CD4-positive, alpha-beta T cell treated with Interleukin-4 for 4 hours (primary cell): ENCODE data around the gene ARHGAP6.
"Not testable (repeated sequence)": the region's sequence is repeated elsewhere in the genome, so short reads cannot be mapped to it uniquely, and the experiment has no call there.

Experiments used
- DNase-seq: peaks from one replicate; pipeline ENCODE4 v3.0.0-alpha.2; 2020

ARHGAP6 gene

DNA sequence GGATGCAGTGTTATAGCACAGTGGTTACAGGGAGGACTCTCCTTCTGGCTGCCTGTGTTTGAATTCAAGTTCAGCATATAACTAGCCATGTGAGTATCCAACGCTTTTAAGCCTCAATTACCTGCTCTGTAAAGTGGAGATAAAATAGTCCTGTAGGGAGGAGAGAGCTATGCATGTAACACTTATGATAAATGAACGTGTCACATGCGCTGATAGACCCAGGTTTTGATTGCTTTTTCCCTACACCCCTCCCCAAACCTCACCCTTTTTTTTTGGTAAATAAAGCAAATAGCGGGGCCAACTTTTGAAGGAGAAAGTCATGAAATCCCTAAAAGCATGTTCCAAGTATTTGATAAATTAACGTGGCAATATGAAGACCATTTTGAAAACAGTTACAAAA is 392.9 kb downstream of the ARHGAP6 start:
- no peak for DNase-seq

DNA sequence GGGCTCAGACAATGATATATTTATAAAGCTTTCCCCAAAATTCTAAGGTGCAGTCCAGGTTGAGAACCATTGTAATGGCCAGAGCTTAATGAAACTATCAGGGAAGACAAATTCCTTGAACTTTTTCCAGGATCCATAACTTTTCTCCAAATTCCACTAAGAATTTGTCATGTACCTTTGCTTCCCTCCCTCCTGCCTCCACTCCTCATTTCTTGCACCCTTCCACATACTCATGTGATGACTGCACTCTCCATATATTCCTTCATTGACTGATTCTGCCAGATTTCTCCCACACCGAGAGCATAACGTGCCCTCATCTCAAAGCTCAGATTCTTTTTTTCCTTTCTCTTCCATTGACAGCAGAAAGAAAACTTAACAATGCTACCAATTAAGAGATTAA is 393.4 kb downstream of the ARHGAP6 start:
- DNase-seq = no peak

DNA sequence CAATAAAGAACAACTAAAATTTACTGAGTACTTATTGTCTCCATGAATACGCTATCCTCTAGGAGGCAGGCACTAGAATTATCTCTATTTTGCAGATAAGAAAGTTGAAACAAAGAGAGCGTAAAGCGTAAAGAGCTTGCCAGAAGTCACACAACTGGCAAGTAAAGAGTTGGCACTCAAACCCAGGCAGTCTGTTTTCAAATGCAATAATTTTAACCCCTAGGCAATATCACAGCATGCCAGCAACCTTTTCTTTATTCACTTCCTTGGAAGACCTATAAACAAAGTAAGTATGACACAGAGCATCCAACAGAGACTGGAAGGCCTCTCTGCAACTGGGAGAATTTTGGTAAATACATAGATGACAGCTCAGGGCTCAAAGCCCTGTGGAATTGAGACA is 395.7 kb downstream of the ARHGAP6 start:
- no peak for DNase-seq

DNA sequence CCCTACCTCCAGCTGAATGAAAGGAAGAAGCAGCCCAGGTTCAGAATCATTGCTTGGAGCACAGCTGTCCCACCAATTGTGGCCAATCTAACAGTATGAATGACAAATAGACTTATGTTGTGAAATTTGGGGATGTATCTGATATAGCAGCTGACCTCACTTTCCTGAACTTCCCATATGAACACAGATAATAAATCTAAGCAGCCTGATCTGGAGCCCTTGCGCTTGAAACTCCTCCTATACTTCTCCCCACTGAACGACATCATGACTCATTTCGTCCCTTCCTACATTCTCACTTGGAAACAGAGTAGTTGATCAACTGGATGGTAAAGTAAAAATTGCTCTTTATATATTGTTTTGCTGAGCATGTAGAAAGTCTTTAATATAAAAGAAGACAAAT is 396.7 kb downstream of the ARHGAP6 start:
- no peak for DNase-seq

DNA sequence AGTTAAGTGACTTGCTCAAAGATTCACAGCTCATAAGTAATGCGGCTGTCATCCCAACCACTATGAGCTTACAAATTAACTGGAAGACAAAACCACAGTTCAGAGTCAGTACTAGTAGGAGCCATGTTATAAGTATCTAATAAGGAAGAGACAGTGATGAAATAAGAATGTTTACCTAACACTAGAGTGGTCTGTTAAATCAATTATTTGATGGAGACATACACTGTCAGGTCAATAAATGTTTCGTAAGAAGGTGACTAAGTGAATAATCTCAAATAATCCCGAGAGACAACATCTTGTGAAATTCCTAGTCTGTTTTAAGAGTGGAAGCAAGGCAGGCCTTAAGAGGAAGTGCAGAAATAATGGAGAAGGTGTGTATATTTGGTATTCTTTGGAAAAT is 398.3 kb downstream of the ARHGAP6 start:
- no peak for DNase-seq

DNA sequence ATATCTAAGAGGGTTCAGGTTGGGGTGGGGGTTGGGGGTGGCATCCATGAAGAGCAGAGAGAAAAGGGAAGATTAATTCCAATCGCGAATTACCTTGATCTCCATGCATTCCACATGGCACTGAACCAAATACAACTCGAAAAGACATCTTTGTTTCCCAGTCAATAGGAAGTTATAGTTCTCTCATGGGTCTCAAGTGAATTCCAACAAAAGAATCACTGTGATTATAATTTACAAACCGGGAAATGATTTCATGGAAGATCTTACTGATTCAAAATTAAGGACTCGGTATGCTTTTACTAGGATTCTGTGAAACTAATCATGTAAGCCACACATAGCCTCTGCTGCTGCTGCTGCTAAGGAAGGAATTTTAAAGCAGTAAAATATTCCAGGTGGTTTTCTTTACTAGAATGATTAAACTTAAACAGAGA is 399.1 kb downstream of the ARHGAP6 start:
- DNase-seq = no peak

DNA sequence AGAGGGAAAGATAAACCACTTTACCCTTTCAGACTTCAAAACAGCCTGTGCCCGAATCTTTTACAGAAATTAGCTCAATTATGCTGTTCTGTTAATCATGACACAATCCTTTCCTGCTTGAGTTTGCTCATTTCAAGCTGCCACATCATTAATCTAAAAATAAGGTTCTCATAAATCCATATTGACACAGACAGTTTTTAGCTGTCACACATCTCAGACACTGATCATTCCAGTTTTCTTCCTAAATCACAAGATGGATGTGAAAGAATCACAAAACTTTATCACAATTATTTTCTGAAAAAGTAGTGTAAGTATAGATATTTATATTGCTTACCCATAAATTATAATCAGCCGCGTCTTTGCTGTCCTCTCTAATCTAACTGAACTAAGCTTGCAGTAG is 400.4 kb downstream of the ARHGAP6 start:
- no peak for DNase-seq

DNA sequence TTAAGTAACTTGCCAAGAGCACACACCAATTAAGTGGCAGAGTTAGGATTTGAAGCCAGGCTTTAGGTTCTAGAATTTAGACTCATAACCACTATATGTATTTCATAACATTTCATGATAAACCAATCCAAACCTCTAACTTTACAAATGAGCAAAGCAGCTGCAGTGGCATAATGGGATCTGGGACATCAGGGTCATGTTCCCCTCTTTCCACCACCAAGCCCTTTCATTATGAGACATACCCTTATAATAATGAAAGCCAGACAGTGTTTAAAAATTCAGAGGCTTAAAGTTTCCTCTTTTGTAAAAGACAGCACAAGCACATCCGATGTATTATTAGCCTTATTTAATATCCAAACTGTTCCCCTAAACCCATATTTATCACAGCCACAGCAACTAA is 400.8 kb downstream of the ARHGAP6 start:
- DNase-seq = no peak

DNA sequence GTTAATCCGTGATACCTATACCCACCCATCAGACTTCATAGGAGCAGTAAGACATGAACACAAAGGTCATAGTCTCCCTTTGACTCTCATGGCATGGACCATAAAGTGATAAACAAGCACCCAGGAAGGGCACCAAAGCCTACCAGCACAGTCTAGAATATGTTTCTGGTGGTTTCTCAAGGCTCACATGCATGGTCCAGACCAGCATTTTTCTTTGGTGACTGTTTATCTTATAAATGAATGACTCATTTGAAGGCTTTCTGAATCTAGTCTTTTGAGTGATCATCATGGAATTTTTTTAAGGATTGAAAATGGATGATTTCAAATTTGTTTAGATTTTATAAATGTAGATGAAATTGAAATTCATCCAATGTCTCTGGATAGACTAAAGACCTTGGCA is 404.5 kb downstream of the ARHGAP6 start:
- no peak for DNase-seq

DNA sequence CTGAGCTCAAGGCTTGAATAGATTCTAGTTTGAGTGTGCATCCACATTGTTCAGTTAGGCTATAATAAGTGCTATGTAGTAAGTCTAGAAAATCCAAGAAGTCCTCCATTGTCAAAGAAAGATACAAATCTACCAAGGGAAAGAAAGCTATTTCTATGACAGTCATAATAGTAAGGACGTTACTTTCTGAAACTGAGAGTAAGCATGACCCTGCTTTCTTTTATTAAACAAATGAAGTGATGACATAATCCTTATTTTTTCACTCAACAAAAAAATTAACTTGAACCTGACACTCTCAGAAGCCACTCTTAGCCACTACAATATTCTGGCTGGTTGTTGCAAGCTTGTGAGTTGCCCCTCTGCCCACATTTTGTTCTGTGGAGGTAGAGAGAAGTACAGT is 406.3 kb downstream of the ARHGAP6 start:
- no peak for DNase-seq

DNA sequence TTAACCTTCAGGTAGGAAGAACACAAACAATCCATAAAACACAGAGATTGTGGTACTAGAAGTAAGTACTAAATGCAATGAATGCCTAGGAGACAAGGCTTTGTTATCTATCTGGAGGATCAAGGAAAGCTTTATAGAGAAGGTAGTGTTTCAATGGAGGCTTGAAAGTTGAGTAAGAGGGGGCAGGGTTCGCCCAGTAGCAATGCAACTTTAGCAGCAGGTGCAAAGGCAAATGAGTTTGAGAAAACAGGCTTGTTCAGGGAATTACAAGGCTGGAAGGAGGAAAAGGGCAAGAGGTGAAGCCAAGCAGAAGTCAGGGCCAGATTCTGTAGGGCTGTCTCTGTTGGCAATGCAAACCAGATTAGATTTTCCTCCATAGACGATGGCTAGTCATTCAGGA is 408.0 kb downstream of the ARHGAP6 start:
- no peak for DNase-seq

DNA sequence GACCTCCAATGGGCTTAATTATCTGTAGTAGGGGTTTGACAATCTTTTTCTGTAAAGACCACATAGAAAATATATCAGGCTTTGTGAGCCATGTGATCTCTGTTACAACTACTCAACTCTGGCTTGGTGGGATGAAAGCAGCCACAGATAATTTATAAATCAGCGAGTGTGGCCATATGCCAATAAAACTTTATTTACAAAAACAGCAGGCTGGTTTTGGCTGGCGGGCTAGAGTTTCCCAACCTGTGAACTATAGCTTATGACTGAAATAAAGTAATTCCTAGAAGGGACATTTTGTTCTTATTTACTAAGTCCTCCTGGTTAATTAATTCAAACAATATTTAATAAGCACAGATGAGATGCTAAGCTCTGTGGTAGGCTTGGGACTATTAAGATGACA is 408.4 kb downstream of the ARHGAP6 start:
- DNase-seq = no peak

DNA sequence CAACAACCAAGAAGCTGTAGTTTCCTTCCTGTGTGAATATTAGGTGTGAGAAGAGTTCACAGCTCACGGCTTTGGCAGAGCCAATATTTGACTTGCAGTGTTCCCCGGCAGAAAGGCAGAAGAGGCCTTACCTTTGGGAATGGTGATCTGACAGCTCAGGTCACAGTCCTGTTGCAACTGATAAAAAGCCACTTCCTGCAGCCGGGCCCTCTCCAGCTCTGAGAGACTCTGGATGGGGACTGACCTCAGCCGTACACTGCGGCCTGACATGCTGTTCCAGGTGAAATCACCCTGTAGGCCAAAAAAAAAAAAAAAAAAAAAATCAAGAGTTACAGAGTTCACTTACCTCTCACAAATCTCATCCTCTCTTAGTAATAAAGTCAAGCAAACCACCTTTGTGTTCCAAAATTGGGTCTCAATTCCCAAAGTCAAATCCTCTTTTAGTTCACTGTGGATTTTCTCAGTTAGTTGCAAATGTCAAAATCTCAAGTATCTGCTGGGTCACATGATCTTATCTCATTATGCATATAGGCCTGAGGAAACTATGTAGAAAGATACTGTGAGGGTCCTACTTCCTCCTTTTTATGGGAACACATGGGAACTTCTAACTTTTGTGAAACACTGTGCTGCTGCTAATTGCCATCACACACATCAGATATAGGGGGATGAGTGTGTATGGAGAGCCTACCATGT is 411.2 kb downstream of the ARHGAP6 start:
- DNase-seq = no peak

DNA sequence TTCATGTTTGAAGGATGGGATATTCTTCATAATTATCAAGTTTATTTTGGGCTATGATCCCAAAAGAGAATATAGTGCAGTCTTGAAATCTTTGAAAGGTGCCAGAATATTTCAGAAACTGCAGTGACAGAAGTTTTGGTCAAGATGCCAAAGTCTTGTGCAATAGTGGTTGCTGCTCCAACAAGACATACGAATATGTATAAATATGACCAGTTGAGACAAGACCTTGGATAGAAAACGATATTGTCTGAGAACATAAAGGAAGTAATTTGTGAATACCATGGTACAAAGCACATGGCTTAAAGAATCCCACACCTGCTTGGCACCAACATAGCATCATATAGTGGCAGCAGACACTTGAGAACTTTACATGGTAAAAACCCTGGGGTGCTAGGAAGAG is 421.1 kb downstream of the ARHGAP6 start:
- no peak for DNase-seq

DNA sequence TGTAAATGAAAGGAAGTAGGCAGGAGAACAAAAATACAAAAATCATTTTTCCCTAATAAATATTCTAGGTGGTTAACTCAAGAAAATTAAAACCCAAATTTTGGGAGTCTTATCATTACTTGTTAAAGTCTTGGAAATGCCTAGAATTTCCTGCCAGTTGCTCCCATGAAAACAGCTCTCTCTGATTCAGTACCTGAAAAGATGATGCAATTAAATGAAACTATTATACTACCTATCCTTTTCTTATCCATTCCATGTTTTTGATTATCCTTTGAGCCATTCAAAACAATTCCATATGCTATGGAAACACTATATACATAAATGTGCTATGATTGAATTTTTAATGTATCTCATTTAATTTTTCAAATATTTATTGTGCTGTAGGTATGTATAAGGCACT is 423.0 kb downstream of the ARHGAP6 start:
- no peak for DNase-seq

DNA sequence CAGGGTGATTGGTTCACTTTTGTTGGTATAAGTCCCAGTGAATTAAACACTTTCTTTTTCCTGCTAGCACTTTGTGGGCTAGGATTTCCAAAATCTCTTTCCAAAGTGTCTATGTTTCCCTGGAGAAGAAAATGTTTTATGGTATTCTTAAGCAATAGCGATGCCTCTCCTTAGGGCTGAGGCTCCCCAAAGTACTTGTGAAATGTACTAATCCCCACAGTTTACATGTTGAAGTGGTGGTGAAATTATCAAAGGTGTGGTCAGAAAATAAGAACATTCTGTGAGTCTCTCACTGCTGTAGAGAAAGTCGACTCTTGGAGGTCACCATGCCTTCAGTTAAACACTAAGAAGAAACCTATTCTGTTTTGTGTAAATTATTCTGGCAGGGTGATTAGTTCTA is 424.0 kb downstream of the ARHGAP6 start:
- no peak for DNase-seq

DNA sequence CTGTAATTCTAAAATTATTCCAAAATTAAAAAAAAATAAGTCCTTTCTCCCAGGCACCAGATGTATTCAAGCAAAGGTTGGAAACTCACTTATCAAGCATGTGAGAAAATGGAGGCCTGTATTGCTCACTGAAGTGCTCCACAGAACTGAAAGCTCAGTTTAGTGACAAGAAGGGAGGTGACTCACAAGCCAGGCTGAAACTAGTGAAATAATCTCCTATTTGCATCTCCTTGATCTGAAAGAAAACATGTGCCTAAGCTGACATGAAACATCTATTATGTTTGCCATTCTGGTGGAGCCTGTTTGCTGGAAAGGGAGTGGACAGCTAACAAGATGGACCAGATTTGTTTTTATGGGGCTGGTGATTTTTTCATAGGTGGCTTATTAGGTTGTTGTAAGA is 426.5 kb downstream of the ARHGAP6 start:
- no peak for DNase-seq

DNA sequence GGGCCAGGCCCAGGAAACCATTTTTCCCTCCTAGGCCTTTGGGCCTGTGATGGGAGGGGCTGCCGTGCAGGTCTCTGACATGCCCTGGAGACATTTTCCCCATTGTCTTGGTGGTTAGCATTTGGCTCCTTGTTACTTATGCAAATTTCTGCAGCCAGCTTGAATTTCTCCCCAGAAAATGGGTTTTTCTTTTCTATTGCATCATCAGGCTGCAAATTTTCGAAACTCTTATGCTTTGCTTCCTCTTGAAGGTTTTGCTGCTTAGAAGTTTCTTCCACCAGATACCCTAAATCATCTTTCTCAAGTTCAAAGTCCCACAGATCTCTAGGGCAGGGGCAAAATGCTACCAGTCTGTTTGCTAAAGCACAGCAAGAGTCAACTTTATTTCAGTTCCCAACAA is 430.3 kb downstream of the ARHGAP6 start:
- not testable (repeated sequence) for DNase-seq

DNA sequence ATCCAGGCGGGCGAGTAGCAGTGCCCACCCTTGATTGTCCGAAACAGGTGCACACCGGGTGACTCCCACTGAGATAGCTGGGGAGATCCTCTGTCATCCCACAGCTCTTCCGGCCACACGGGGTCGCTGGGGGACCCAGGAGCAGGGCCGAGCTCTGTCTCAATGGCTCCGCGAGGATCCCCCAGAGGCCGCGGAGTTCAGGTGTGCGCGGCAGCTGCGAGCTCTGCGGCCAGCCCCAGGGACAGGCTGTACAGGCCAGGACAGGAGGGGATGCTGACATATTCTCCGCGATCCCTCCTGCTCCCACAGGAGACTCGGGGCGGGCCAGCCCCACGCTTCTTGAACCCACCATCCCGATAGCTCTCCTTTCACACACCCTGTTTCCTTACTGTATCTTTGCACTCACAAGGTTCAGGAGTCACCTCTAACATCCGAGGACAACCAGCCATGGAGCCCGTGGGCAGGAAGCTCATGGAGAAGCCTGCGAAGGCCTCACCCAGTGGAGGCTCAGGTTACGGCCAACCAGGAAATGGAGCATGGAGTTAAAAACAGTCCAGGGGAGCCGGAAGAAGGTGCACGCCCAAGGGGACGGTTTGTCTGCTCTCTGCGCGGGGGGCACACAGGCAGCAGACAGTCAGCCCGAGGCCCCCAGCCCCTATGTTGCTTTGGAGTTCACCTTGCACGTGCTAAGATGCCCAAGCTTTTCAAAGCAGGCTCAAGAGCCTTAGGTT is 450.4 kb downstream of the ARHGAP6 start:
- no peak for DNase-seq

DNA sequence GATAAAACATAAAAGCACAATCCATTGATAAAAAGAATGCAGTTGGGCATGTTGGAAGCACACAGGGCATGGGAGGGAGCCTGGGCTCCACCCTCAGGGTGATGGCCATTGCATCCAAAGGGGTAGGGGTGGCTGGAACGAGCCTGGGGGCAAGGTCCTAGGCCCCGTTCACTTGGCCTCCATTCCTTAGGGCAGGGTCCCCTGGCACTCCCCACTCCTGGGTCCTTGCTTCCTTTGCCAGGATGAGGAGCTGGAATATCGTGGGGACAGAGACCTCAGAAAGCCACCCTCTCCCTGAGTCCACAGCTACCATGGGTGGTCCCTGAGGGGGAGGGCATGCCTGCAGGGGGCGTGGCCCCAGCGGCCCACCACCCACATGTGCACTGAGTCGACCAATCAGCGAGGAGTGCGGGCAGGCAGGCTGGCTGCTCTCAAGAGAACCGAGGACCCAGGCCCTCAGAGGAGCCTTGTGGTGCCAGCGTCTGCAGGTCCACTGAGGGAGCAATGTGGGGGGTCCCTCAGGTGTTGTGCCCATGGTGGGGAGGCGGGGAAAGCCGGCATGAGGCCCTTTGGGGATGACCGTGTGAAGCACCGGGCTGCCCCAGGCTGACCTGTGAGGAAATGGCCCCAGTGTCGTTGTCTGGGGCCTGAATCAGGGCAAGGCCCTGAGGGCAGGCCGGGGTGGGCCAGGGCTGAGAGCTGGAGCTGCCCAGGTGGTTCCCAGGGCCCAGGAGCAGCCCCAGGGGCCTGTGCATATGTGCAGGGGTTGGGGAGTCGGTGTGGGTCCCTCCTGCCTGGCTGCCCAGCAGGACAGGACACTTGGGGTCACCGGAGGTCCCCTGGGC is 451.2 kb downstream of the ARHGAP6 start:
- no peak for DNase-seq

DNA sequence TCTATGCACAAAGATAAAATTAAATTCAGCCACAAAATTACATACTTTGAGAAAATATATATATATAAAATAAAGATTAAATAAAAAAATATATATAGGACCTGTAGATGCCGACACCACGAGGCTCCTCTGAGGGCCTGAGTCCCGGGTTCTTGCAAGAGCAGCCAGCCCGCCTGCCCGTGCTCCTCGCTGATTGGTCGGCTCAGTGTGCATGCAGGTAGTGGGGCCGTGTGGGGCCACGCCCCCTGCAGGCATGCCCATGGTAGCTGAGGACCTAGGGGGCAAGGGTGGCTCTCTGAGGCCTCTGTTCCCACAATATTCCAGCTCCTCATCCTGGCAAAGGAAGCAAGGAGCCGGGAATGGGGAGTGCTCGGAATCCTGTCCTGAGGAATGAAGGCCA is 453.0 kb downstream of the ARHGAP6 start:
- DNase-seq = no peak

DNA sequence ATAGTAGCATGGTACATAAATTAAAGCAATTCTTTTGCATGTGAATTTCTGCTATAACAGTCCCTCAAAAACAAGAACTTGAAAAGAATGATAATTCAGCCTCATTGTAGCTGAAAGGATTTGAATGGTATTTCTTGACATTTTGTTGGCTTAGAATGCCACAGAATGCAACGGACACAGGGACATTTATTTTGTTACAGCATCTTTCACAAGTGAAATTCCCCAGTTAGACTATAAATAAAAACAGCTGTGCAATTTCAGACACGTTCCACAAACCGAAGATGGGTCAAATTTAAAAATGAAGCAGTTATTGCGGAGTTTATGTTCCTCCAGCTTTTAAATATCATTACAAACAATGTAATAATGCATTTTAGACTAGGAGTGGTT is 455.3 kb downstream of the ARHGAP6 start:
- no peak for DNase-seq

DNA sequence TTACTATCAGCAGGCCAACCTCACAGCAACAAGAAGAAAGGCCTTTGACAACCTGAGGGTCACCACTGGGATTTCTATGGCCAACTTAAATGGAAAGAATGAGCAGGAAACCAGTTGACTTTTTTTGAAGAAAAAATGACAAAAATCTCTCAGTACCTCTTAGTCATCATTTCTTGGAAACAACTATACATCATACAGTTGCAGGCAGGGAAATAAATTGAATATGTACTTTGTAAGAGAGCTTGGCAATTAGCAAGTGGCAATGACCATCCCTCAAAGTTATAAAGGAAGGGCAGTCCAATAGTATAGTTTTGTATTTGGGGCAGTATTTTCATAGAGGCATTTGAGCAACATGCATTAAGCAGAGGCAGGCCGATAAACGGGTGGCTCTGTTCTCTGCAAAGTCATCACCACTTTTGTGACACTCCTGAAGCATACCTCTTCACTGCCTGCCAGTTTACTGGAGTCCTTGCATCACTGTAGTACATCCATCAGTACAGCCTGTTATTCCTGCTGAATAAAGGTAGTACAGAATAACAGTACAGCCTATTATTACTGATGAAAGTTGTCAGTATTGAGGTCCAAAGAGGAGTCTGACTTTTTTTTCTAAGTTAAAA is 455.8 kb downstream of the ARHGAP6 start:
- no peak for DNase-seq

DNA sequence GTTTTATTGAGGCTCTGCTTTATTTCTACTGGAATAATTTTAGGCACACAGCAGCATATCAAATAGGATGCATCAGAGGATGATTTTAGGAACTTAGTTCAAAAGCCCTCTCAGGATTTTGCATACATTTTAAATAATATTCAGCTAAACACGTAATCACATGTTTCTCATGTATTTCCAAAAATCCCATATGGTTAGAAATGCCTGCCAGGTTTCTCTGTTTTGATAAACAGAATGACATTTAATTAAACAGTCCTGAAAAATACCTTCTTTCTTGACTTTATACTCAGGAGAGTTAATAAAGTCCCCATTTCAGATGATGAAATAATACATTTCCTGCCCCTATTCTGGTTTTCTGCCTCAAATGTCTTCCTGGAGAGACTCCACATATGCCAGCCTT is 459.0 kb downstream of the ARHGAP6 start:
- no peak for DNase-seq
